Stimulated activated CD4-positive, alpha-beta T cell treated with anti-CD3 and anti-CD28 coated beads, Interleukin-12 subunit alpha, Interleukin-12 subunit beta, amount 100 ng/mL, for 48 hours (primary cell): ENCODE data around the gene FSTL4.

ENCODE experiments used
- DNase-seq, 3 donors: peaks; one replicate each; pipeline ENCODE4 v3.0.0-alpha.2; 2020; ENCODE audit warnings: low read depth in 2 of 3, low spot score in 1 of 3

FSTL4 gene

DNA sequence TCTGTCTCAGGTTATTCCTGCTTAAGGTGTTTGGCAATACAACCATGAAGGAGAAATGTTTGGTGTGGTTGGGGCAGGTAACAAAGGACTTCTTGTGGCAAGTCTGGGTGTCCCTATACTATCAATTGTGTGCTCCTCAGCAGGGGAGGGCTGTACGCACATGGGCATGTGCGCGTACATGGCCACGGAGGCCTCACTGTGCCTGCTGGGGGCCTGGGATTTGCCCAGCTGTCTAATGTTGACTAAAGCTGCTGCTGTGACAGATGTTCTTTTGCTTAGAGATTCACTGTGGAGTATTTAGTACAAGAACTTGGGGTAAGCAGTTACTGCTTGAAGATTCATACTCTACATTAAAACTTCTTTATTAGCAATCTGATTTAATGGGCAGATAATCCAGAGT lies 463.0 kb downstream of the FSTL4 start:
- DNase-seq: no peak

DNA sequence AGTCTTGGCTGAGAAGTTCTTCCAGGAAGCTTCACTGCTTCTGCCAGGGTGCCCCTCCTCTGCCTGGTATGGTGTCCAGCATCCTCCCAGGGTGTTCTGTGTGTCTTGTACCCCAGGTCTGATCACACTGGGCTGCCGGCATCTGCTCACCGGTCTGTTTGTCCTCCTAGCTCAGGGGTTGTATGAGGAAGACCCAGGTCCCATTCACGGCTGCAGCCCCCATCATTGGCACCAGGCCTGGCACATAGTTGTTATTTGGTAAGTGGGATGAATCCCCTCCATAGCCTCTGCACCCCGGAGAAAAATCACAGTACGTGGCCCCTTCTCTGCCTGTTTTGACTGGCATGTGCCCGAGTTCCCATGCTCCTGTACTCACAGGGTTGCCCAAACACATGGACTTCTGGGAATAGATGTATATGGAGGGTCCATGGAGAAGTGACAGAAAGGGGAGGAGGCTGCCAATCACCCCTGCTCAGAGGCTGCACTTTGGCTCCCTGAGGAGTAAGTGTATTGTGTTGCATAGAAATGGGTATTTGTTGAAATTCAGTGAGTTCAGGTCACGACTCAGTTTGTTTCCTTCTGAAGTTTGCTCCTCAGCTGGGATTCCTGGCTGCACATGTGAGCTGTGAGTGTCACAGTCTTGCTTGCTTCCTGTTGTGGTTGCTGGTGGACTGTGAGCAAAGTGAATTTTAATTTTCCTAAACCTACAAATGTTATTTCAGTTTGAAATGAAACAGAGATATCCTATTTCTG lies 464.4 kb downstream of the FSTL4 start:
- no peak for DNase-seq

DNA sequence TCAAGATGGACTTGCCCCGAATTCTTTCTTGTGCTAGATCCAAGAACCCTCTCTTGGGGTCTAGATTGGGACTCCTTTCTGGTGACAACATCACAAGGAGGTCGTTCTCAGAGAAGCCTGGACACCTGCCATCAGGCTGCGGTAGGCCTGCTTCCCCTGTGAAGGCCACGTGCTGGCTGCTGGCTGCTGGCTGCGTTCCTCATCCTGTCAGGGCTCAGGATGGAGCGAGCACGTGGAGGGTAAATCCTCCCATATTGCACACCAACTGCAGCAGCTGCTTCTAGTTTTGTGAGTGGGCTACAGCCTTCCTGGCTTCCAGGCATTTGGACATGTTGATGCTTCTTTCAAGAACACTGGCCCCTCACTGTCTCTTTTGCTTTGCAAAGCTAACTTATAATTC lies 464.9 kb downstream of the FSTL4 start:
- no peak for DNase-seq
